Spleen (tissue), 11 donors: Measurements from ENCODE around the gene PPP2R5C. TPM values are rescaled to one million over a fixed set of nuclear protein-coding genes. Genes with fewer than 3 reads are reported as not detected.

Experiments
- DNase-seq: peaks from one replicate; pipeline ENCODE4 v3.0.0-alpha.2; 2020
- H3K27ac ChIP-seq, 8 donors: fragments of 200-600 bp; sonication (generic) in 7 of 8; 1 replicate in 4 of 8; 2 replicates in 4 of 8; pipeline versions ENCODE4 v1.5.0 to v1.8.0; 2016 to 2021; ENCODE audit warnings: inconsistent platforms in 4 of 8, mild to moderate bottlenecking in 4 of 8, moderate library complexity in 1 of 8
- H3K27me3 ChIP-seq, 7 donors: fragments of 200-600 bp; sonication (generic) in 6 of 7; replicated peaks in 1 of 7; 1 replicate in 4 of 7; 2 replicates in 3 of 7; pipeline versions ENCODE4 v1.5.0 to v1.8.0; 2016 to 2021; ENCODE audit warnings: inconsistent platforms in 3 of 7, mild to moderate bottlenecking in 1 of 7
- H3K36me3 ChIP-seq, 6 donors: fragments of 200-600 bp; sonication (generic) in 5 of 6; 1 replicate in 4 of 6; 2 replicates in 2 of 6; pipeline versions ENCODE4 v1.5.0 to v1.8.0; 2016 to 2021; ENCODE audit warnings: inconsistent platforms in 2 of 6
- H3K4me1 ChIP-seq, 6 donors: fragments of 200-600 bp; sonication (generic) in 5 of 6; 1 replicate in 3 of 6; 2 replicates in 3 of 6; pipeline versions ENCODE4 v1.5.0 to v1.8.0; 2016 to 2021; ENCODE audit warnings: inconsistent platforms in 3 of 6
- H3K4me3 ChIP-seq, 8 donors: fragments of 200-600 bp; sonication (generic) in 7 of 8; 1 replicate in 4 of 8; 2 replicates in 4 of 8; pipeline versions ENCODE4 v1.5.0 to v1.8.0; 2016 to 2021; ENCODE audit warnings: inconsistent platforms in 4 of 8, mild to moderate bottlenecking in 4 of 8, moderate library complexity in 2 of 8
- H3K9me3 ChIP-seq, 8 donors: fragments of 200-600 bp; sonication (generic) in 7 of 8; 1 replicate in 4 of 8; 2 replicates in 4 of 8; pipeline versions ENCODE4 v1.5.0 to v1.8.0; 2016 to 2021; ENCODE audit warnings: inconsistent platforms in 4 of 8
- CTCF ChIP-seq, 11 experiments: fragments of 200-600 bp in 7 of 11; fragments of 450-650 bp in 4 of 11; sonication (generic) in 4 of 11; IDR thresholded peaks in 8 of 11; conservative IDR thresholded peaks in 3 of 11; 1 replicate in 7 of 11; 2 replicates in 4 of 11; pipeline versions ENCODE4 v1.4.0 to v1.8.0; 2016 to 2021; ENCODE audit warnings: antibody characterized with exemption in 11 of 11, inconsistent platforms in 4 of 11, mild to moderate bottlenecking in 1 of 11
- POLR2A ChIP-seq, 3 donors: fragments of 450-650 bp; IDR thresholded peaks; one replicate each; pipeline ENCODE4 v1.5.1; 2017; ENCODE audit warnings: antibody characterized with exemption in 3 of 3, mild to moderate bottlenecking in 1 of 3
- POLR2AphosphoS5 ChIP-seq, 3 donors: sonication (generic); formaldehyde crosslinking; IDR thresholded peaks; one replicate each; pipeline ENCODE4 v1.5.1; 2017; ENCODE audit warnings: antibody characterized with exemption in 3 of 3
- WGBS, 5 donors: extraction: QIAGEN DNeasy Blood & Tissue Kit in 3 of 5; methylation state at CpG; one replicate each; pipeline versions ENCODE4 v1.1.5 to v1.1.7; 2013 to 2018; 5-methylcytosine and 5-hydroxymethylcytosine counted together
- intact Hi-C: fragments of 100-400 bp; cut with DNase I; formaldehyde crosslinking; loops from one replicate; pipeline ENCODE4 v1.15.0; 2023; ENCODE audit warnings: low total_unique reads
- polyA plus RNA-seq, 3 donors: library from polyadenylated mRNA; stranded (reverse); fragments of 200-250 nt; gene quantifications; one replicate each; pipeline ENCODE4 v1.2.1, GENCODE V29; 2013
- total RNA-seq, 7 donors: library from RNA; depleted of rRNA in 3 of 7; stranded (reverse); fragments of >200 nt in 3 of 7; fragmentation: NEBNext Ultra II Directional in 4 of 7; extraction: Animal tissue kit (Norgen Biotek cat#: 25700) in 4 of 7; gene quantifications; one replicate each; pipeline versions ENCODE4 v1.1.0 to v1.2.1, GENCODE V29; 2016 to 2021
- donor health status: healthy with polysubstance abuse.
- donor health status: DM: no; HTN: no; CAD: no; lungs with moderate emphysema.
- donor health status: DM: no; HTN: no; CAD: no.
- donor health status: Bipolar disorder and iron deficiency.
- donor health status: healthy.
- donor health status: DM: no; HTN: no; CAD: no.
- donor health status: DM: yes; HTN: yes; CAD: no.

The PPP2R5C gene
- total and polyA plus RNA-seq, 10 donors: 80.8 to 322 (median 198) TPM

GRCh38 chr14:101840649-101841369 lies 79.3 kb downstream of the PPP2R5C start:
- H3K27ac ChIP-seq: peak overlapping the region in 4 of 8 donors; percentile 35 to 69 (median 54)
- TF ChIP-seq POLR2AphosphoS5 (IDR thresholded peaks at IDR 0.05) (no peak), CTCF (IDR thresholded peaks at IDR 0.05 in 8 of 11, conservative IDR thresholded peaks at IDR 0.05 in 3 of 11) (no peak), POLR2A (IDR thresholded peaks at IDR 0.05) (no peak)
- WGBS, 5 donors: 71 to 77% (median 76%) methylated on average over 5 of the region's 5 CpGs
- no peaks in the 10 kb centered on the region for H3K27me3 ChIP-seq
- peaks cover 65 to 100% (median 91%) of the 10 kb centered on the region in 6 donors for H3K4me1 ChIP-seq
- DNase-seq: no peak
- H3K36me3 ChIP-seq: peaks cover 0 to 37% (median 0%) of the 10 kb centered on the region in 6 donors
- intact Hi-C loops: no loop called here
- no peak overlapping the region for H3K4me3 ChIP-seq
- H3K9me3 ChIP-seq: no peaks in the 10 kb centered on the region

- no peaks in the 10 kb centered on the region for H3K9me3 ChIP-seq
- TF ChIP-seq CTCF (IDR thresholded peaks at IDR 0.05 in 8 of 11, conservative IDR thresholded peaks at IDR 0.05 in 3 of 11) (no peak), POLR2A (IDR thresholded peaks at IDR 0.05) (no peak), POLR2AphosphoS5 (IDR thresholded peaks at IDR 0.05) (no peak)
- peaks cover 0 to 26% (median 0%) of the 10 kb centered on the region in 6 donors for H3K36me3 ChIP-seq
- intact Hi-C loops: no loop called here
- DNase-seq: no peak
- 70 to 80% (median 74%) methylated on average over 3 of the region's 3 CpGs for WGBS, 5 donors
- H3K4me1 ChIP-seq: peaks cover 53 to 100% (median 84%) of the 10 kb centered on the region in 6 donors
- H3K27ac ChIP-seq: peak overlapping the region in 7 of 8 donors; percentile 6 to 69 (median 45)
- no peak overlapping the region for H3K4me3 ChIP-seq
- H3K27me3 ChIP-seq: no peaks in the 10 kb centered on the region
These were observed 81.5 kb downstream of the PPP2R5C start for GRCh38 chr14:101843038-101843437.

GRCh38 chr14:101843665-101844064 lies 82.2 kb downstream of the PPP2R5C start:
- peak overlapping the region in 5 of 8 donors; percentile 16 to 69 (median 54) for H3K27ac ChIP-seq
- 36 to 48% (median 46%) methylated on average over 7 of the region's 7 CpGs for WGBS, 5 donors
- peak; percentile 82 for DNase-seq
- peaks cover 0 to 25% (median 0%) of the 10 kb centered on the region in 6 donors for H3K36me3 ChIP-seq
- H3K27me3 ChIP-seq: no peaks in the 10 kb centered on the region
- TF ChIP-seq POLR2AphosphoS5 (IDR thresholded peaks at IDR 0.05) (peak in 1 of 3 donors; percentile 84), POLR2A (IDR thresholded peaks at IDR 0.05) (no peak), CTCF (IDR thresholded peaks at IDR 0.05 in 8 of 11, conservative IDR thresholded peaks at IDR 0.05 in 3 of 11) (peak; percentile 16 to 80 (median 65))
- H3K9me3 ChIP-seq: no peaks in the 10 kb centered on the region
- no peak overlapping the region for H3K4me3 ChIP-seq
- H3K4me1 ChIP-seq: peaks cover 48 to 100% (median 83%) of the 10 kb centered on the region in 6 donors
- intact Hi-C loops: no loop called here

GRCh38 chr14:101844219-101844618 lies 82.7 kb downstream of the PPP2R5C start:
- 64 to 84% (median 65%) methylated on average over 19 of the region's 19 CpGs for WGBS, 5 donors
- Histone ChIP-seq H3K9me3 (no peaks in the 10 kb centered on the region), H3K27ac (peak overlapping the region in 4 of 8 donors; percentile 45 to 69 (median 61)), H3K4me3 (no peak overlapping the region), H3K27me3 (no peaks in the 10 kb centered on the region), H3K4me1 (peaks cover 52 to 100% (median 83%) of the 10 kb centered on the region in 6 donors), H3K36me3 (peaks cover 0 to 28% (median 0%) of the 10 kb centered on the region in 6 donors)
- no peak for TF ChIP-seq POLR2A (IDR thresholded peaks at IDR 0.05)
- TF ChIP-seq POLR2AphosphoS5 (IDR thresholded peaks at IDR 0.05): peak; percentile 43 to 71 (median 57)
- intact Hi-C loops: no loop called here
- peak; percentile 82 for DNase-seq
